ENCODE measurements around the gene MYL4. TPM values are rescaled to one million over a fixed set of nuclear protein-coding genes. Genes with fewer than 3 reads are reported as not detected.

MYL4 gene
- total RNA-seq, 4 donors from 2014 or later = not detected

- Histone ChIP-seq H3K4me3 (no peak overlapping the region), H3K27me3 (no peaks in the 10 kb centered on the region), H3K36me3 (no peaks in the 10 kb centered on the region), H3K27ac (no peak overlapping the region), H3K9me3 (no peaks in the 10 kb centered on the region), H3K4me1 (peaks cover 0 to 19% (median 6%) of the 10 kb centered on the region in 3 donors)
- no peak for TF ChIP-seq CTCF (IDR thresholded peaks at IDR 0.05)
- TF ChIP-seq POLR2A (IDR thresholded peaks at IDR 0.05) = no peak
- DNase-seq = no peak
- 92 to 100% methylated on average over 3 of the region's 3 CpGs for WGBS, 2 donors
- intact Hi-C loops (cut with DNase I) = no loop called here
These were observed 351 bp downstream of the MYL4 start for GRCh38 chr17:47209499-47209898.

- intact Hi-C loops (cut with DNase I) = no loop called here
- no peak overlapping the region for H3K4me3 ChIP-seq
- WGBS, 2 donors = 61 to 65% methylated on average over 3 of the region's 3 CpGs
- H3K4me1 ChIP-seq = peaks cover 0 to 13% (median 4%) of the 10 kb centered on the region in 3 donors
- H3K27ac ChIP-seq = no peak overlapping the region
- H3K36me3 ChIP-seq = no peaks in the 10 kb centered on the region
- H3K27me3 ChIP-seq = no peaks in the 10 kb centered on the region
- H3K9me3 ChIP-seq = no peaks in the 10 kb centered on the region
- no peak for TF ChIP-seq POLR2A (IDR thresholded peaks at IDR 0.05)
- no peak for TF ChIP-seq CTCF (IDR thresholded peaks at IDR 0.05)
- DNase-seq = no peak
These were observed 957 bp downstream of the MYL4 start for GRCh38 chr17:47210105-47210504.

GRCh38 chr17:47210779-47211178 is 1.6 kb downstream of the MYL4 start:
- no peaks in the 10 kb centered on the region for H3K9me3 ChIP-seq
- no peak overlapping the region for H3K4me3 ChIP-seq
- H3K27ac ChIP-seq = no peak overlapping the region
- DNase-seq = no peak
- 90 to 92% methylated on average over 2 of the region's 2 CpGs for WGBS, 2 donors
- no peak for TF ChIP-seq POLR2A (IDR thresholded peaks at IDR 0.05)
- no peak for TF ChIP-seq CTCF (IDR thresholded peaks at IDR 0.05)
- no peaks in the 10 kb centered on the region for H3K27me3 ChIP-seq
- H3K36me3 ChIP-seq = no peaks in the 10 kb centered on the region
- peaks cover 0 to 6% (median under 1%) of the 10 kb centered on the region in 3 donors for H3K4me1 ChIP-seq
- intact Hi-C loops (cut with DNase I) = no loop called here

- no peak for DNase-seq
- Histone ChIP-seq H3K4me3 (no peak overlapping the region), H3K36me3 (no peaks in the 10 kb centered on the region), H3K9me3 (no peaks in the 10 kb centered on the region), H3K4me1 (no peaks in the 10 kb centered on the region), H3K27ac (no peak overlapping the region), H3K27me3 (no peaks in the 10 kb centered on the region)
- WGBS, 2 donors = 40 to 66% methylated on average over 2 of the region's 2 CpGs
- intact Hi-C loops (cut with DNase I) = no loop called here
- no peak for TF ChIP-seq CTCF (IDR thresholded peaks at IDR 0.05)
- TF ChIP-seq POLR2A (IDR thresholded peaks at IDR 0.05) = no peak
These were observed 3.3 kb downstream of the MYL4 start for GRCh38 chr17:47212458-47212857.

- no peak overlapping the region for H3K27ac ChIP-seq
- H3K9me3 ChIP-seq = no peaks in the 10 kb centered on the region
- WGBS, 2 donors = 82 to 85% methylated on average over 4 of the region's 4 CpGs
- H3K36me3 ChIP-seq = no peaks in the 10 kb centered on the region
- DNase-seq = no peak
- no peaks in the 10 kb centered on the region for H3K4me1 ChIP-seq
- no peak overlapping the region for H3K4me3 ChIP-seq
- H3K27me3 ChIP-seq = no peaks in the 10 kb centered on the region
- intact Hi-C loops (cut with DNase I) = no loop called here
- TF ChIP-seq POLR2A (IDR thresholded peaks at IDR 0.05) (no peak), CTCF (IDR thresholded peaks at IDR 0.05) (no peak)
These were observed 4.4 kb downstream of the MYL4 start for GRCh38 chr17:47213540-47213939.

Data from esophagus squamous epithelium (tissue), 5 donors.